Breast epithelium (tissue), 4 donors: ENCODE data around the gene APOL1. TPM values are rescaled to one million over a fixed set of nuclear protein-coding genes. Genes with fewer than 3 reads are reported as not detected.

Experiments used
- DNase-seq, 2 donors: peaks; one replicate each; pipeline ENCODE4 v3.0.0-alpha.2; 2019; ENCODE audit warnings: low spot score in 2 of 2
- H3K27ac ChIP-seq, 2 donors: fragments of 200-600 bp; sonication (generic) in 1 of 2; one replicate each; pipeline ENCODE4 v1.5.1; 2016 to 2019; ENCODE audit warnings: mild to moderate bottlenecking in 1 of 2
- H3K27me3 ChIP-seq, 2 donors: fragments of 200-600 bp; sonication (generic) in 1 of 2; one replicate each; pipeline versions ENCODE4 v1.5.1 to v1.6.0; 2017 to 2019; ENCODE audit warnings: control low read depth in 1 of 2, mild to moderate bottlenecking in 1 of 2
- H3K36me3 ChIP-seq: fragments of 200-600 bp; one replicate; pipeline ENCODE4 v1.5.1; 2019
- H3K4me1 ChIP-seq, 2 donors: fragments of 200-600 bp; sonication (generic); one replicate each; pipeline ENCODE4 v1.5.1; 2016 to 2019; ENCODE audit warnings: control low read depth in 1 of 2
- H3K4me3 ChIP-seq, 3 donors: fragments of 200-600 bp; sonication (generic); 1 replicate in 2 of 3; 2 replicates in 1 of 3; pipeline ENCODE4 v1.5.1; 2016 to 2019; ENCODE audit warnings: mild to moderate bottlenecking in 3 of 3, moderate library complexity in 2 of 3
- H3K9me3 ChIP-seq, 2 donors: fragments of 200-600 bp; sonication (generic) in 1 of 2; one replicate each; pipeline ENCODE4 v1.5.1; 2016 to 2019; ENCODE audit warnings: control low read depth in 1 of 2
- POLR2A ChIP-seq: fragments of 450-650 bp; IDR thresholded peaks from one replicate; pipeline ENCODE4 v1.6.1; 2016; ENCODE audit warnings: antibody characterized with exemption, mild to moderate bottlenecking, moderate library complexity
- POLR2AphosphoS5 ChIP-seq, 3 donors: sonication (generic); formaldehyde crosslinking; IDR thresholded peaks; one replicate each; pipeline ENCODE4 v1.6.1; 2017; ENCODE audit warnings: antibody characterized with exemption in 3 of 3
- intact Hi-C: fragments of 100-400 bp; cut with DNase I; formaldehyde crosslinking; loops from one replicate; pipeline ENCODE4 v1.15.1; 2023; ENCODE audit warnings: low total_unique reads
- total RNA-seq, 3 donors: library from RNA; depleted of rRNA; stranded (reverse); fragments of >200 nt; gene quantifications; one replicate each; pipeline ENCODE4 v1.1.0, GENCODE V29; 2016
- TF ChIP-seq, protein P1 (sequence below), 3 donors: fragments of 450-650 bp; IDR thresholded peaks; one replicate each; pipeline ENCODE4 v1.5.1; 2016 to 2017; ENCODE audit warnings: antibody characterized with exemption in 3 of 3, mild to moderate bottlenecking in 3 of 3, moderate library complexity in 3 of 3

The APOL1 gene
- total RNA-seq, 3 donors from 2014 or later, result 5.9 to 38.3 (median 22.2) TPM

DNA sequence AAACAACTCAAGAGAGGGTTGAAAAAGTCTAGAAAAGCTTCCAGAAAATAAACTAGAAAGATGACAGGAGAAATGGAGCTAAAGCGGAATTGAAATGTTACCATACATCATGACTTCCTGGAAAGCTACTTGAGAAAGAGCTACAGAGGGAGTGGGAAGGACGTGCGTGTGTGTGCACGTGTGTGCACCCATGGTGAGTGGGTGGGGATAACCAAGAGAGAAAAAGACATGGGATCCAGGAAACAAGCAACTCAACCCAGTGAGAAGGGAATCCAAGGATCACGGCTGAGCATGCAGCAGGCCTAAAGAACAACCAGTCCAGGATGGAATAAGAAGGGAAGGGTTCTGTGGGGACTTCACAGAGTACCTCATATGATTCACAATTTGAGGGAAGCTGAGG is 21.6 kb downstream of the APOL1 start:
- Histone ChIP-seq H3K4me1 (no peaks in the 10 kb centered on the region), H3K27ac (no peak overlapping the region), H3K36me3 (no peaks in the 10 kb centered on the region), H3K9me3 (no peaks in the 10 kb centered on the region), H3K4me3 (no peak overlapping the region), H3K27me3 (no peaks in the 10 kb centered on the region)
- no peak for DNase-seq
- intact Hi-C loops, result no loop called here
- no peak for TF ChIP-seq POLR2AphosphoS5 (IDR thresholded peaks at IDR 0.05)

DNA sequence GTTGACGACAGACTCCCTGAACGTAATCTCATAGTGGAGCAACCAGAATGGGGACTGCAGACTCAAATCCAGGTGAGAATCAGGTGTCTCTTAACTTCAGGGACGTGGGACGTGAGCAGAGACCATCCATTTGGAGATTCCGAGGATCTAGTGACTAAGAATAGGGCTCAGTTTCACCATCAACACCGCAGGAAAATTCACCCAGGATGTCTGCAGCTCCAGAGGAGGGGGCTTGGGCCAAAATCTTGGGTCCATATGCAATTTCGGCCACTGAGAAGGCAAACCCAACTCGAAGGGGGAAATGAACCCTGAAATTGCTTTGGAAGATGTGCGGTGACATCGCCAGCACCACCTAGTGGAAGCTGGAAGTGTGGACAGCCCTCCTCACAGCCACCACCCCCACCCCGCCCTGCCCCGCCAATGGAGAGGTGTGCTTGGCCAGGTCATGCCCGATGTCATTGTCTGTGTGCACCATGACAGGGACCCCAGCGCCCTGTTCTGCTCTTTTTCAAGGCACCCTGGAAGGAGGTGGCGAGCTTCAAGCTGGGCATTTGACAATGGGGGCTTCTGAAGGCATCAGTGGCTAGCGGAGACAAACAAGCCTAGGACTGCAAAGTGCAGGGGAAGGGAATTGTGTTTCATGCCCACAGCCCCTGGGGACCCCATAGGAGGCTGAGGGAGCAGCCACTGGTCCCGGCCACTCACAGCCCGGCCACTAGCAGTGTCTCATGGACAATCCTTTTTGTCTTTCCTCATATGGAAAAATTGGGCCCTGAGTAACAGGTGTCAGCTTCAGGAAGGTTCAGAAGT is 24.8 kb downstream of the APOL1 start:
- no peak for DNase-seq
- no peaks in the 10 kb centered on the region for H3K36me3 ChIP-seq
- H3K27me3 ChIP-seq, result no peaks in the 10 kb centered on the region
- no peaks in the 10 kb centered on the region for H3K4me1 ChIP-seq
- intact Hi-C loops, result no loop called here
- peak overlapping the region; percentile 40 to 50 for H3K27ac ChIP-seq
- no peaks in the 10 kb centered on the region for H3K9me3 ChIP-seq
- TF ChIP-seq POLR2A (no peak), POLR2AphosphoS5 (IDR thresholded peaks at IDR 0.05) (peak in 2 of 3 donors; percentile 31 to 44)
- TF ChIP-seq, protein P1, sequence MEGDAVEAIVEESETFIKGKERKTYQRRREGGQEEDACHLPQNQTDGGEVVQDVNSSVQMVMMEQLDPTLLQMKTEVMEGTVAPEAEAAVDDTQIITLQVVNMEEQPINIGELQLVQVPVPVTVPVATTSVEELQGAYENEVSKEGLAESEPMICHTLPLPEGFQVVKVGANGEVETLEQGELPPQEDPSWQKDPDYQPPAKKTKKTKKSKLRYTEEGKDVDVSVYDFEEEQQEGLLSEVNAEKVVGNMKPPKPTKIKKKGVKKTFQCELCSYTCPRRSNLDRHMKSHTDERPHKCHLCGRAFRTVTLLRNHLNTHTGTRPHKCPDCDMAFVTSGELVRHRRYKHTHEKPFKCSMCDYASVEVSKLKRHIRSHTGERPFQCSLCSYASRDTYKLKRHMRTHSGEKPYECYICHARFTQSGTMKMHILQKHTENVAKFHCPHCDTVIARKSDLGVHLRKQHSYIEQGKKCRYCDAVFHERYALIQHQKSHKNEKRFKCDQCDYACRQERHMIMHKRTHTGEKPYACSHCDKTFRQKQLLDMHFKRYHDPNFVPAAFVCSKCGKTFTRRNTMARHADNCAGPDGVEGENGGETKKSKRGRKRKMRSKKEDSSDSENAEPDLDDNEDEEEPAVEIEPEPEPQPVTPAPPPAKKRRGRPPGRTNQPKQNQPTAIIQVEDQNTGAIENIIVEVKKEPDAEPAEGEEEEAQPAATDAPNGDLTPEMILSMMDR (IDR thresholded peaks at IDR 0.05), result peak in 2 of 3 donors; percentile 69 to 77
- no peak overlapping the region for H3K4me3 ChIP-seq

DNA sequence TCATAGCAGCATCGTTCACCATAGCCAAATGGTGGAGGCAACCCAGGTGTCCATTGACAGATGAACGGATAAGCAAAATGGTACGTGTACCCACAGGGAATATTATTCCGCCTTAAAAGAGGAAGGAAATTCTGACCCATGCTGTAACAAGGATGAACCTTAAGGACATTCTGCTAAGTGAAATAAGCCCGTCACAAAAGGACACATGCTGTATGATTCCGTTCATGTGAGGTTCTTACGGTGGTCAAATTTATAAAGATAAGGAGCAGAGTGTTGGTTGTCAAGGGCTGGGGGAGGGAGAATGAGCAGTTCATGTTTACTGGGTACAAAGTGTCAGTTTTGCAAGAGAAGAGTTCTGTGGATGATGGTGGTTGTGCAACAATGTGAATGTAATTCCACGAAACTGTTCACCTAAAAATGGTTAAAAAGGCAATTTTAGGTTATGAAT is 26.3 kb downstream of the APOL1 start:
- H3K36me3 ChIP-seq, result no peaks in the 10 kb centered on the region
- TF ChIP-seq POLR2A (no peak), POLR2AphosphoS5 (IDR thresholded peaks at IDR 0.05) (no peak)
- TF ChIP-seq, protein P1 (IDR thresholded peaks at IDR 0.05), result no peak
- H3K27me3 ChIP-seq, result no peaks in the 10 kb centered on the region
- no peaks in the 10 kb centered on the region for H3K4me1 ChIP-seq
- no peak for DNase-seq
- intact Hi-C loops, result no loop called here
- peak overlapping the region; percentile 40 to 50 for H3K27ac ChIP-seq
- H3K9me3 ChIP-seq, result no peaks in the 10 kb centered on the region
- no peak overlapping the region for H3K4me3 ChIP-seq

DNA sequence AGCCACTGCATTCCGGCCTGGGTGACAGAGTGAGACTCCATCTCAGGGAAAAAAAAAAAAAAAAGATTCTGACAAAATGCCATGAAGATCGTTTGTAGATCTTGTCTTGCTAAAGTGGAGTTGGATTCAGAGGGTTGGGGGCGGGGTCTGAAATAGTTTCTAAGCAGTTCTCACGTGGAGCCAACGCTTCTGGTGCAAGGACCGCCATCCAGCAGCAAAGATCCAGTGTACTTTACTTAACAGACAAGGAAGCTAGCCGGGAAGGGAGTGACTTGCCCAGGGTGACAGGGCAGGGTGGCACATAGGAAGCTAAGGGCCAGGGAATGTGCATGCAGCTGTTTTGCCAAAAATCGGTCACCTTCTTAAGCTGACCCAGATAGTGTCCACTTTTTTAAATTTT is 27.4 kb downstream of the APOL1 start:
- no peaks in the 10 kb centered on the region for H3K36me3 ChIP-seq
- no peak overlapping the region for H3K27ac ChIP-seq
- H3K4me1 ChIP-seq, result no peaks in the 10 kb centered on the region
- no peak overlapping the region for H3K4me3 ChIP-seq
- no peaks in the 10 kb centered on the region for H3K27me3 ChIP-seq
- TF ChIP-seq POLR2AphosphoS5 (IDR thresholded peaks at IDR 0.05), result no peak
- TF ChIP-seq POLR2A, result no peak
- TF ChIP-seq, protein P1 (IDR thresholded peaks at IDR 0.05), result no peak
- intact Hi-C loops, result loop anchor here (5.0 kb wide), 1 partner anchor 83 kb away; no protein-coding TSS in a partner anchor
- DNase-seq, result no peak
- no peaks in the 10 kb centered on the region for H3K9me3 ChIP-seq

DNA sequence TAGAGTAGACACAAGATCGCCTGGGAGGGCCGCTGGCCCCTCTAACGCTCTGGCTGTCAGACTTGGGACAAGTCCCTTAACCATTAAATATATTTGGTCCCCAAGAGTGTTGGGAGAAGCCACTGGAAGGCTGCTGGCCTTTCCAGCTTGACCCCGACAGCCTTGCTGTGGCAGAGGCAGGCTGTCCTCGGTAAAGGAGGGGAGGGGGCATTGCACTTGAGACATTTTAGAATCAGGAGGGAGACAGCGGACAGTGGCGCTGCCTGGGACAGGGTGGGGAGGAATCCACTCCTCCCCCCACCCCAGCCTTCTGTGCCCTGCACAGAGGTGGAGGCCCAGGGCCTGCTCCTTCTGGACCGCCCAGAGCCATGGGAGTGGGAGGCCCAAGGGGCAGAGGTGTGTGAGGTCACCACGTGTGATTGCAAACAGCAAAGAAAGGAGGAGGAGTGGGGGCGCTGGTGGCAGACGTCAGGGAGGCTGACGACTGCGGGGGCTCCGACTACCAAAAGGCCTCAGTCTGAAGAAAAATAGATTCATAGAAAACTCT is 28.9 kb downstream of the APOL1 start:
- intact Hi-C loops, result loop anchor here (5.0 kb wide), 1 partner anchor 85 kb away; no protein-coding TSS in a partner anchor
- TF ChIP-seq POLR2AphosphoS5 (IDR thresholded peaks at IDR 0.05) (peak in 1 of 3 donors; percentile 25), POLR2A (no peak)
- TF ChIP-seq, protein P1 (IDR thresholded peaks at IDR 0.05), result no peak
- no peak for DNase-seq
- Histone ChIP-seq H3K36me3 (peaks cover 8% of the 10 kb centered on the region), H3K4me3 (no peak overlapping the region), H3K4me1 (no peaks in the 10 kb centered on the region), H3K27ac (peak overlapping the region; percentile 43 to 66), H3K27me3 (no peaks in the 10 kb centered on the region), H3K9me3 (no peaks in the 10 kb centered on the region)
